ENCODE measurements around the gene SF1.

- TF ChIP-seq CTCF (IDR thresholded peaks at IDR 0.05) (no peak), POLR2A (IDR thresholded peaks at IDR 0.05) (no peak), POLR2AphosphoS5 (IDR thresholded peaks at IDR 0.05) (no peak)
These were observed 19.8 kb downstream of the SF1 start for GRCh38 chr11:64758330-64759079.

Measured in upper lobe of left lung (tissue), 4 donors.